ENCODE data around the gene RTN4IP1. TPM values are rescaled to one million over a fixed set of nuclear protein-coding genes. Genes with fewer than 3 reads are reported as not detected.

The RTN4IP1 gene
- total RNA-seq, 1 donor from 2014 or later = 3.3 TPM

- Mint-ChIP-seq H3K36me3 (ENCODE audit: low read depth, unreplicated experiment) (no peaks in the 10 kb centered on the region), H3K4me3 (ENCODE audit: unreplicated experiment) (no peak overlapping the region), H3K27ac (ENCODE audit: unreplicated experiment) (no peak overlapping the region), H3K27me3 (ENCODE audit: unreplicated experiment) (no peaks in the 10 kb centered on the region), H3K9me3 (ENCODE audit: unreplicated experiment) (no peaks in the 10 kb centered on the region), H3K4me1 (ENCODE audit: unreplicated experiment) (peaks cover 6% of the 10 kb centered on the region)
- TF ChIP-seq CTCF (IDR thresholded peaks at IDR 0.05; ENCODE audit: unreplicated experiment) = no peak
- DNase-seq (ENCODE audit: low spot score) = no peak
Measured at GRCh38 chr6:106614592-106615257, 14.6 kb downstream of the RTN4IP1 start.

GRCh38 chr6:106614166-106614565, 15.1 kb downstream of the RTN4IP1 start:
- H3K4me1 Mint-ChIP-seq (ENCODE audit: unreplicated experiment) = peaks cover 6% of the 10 kb centered on the region
- DNase-seq (ENCODE audit: low spot score) = no peak
- H3K27ac Mint-ChIP-seq (ENCODE audit: unreplicated experiment) = no peak overlapping the region
- no peaks in the 10 kb centered on the region for H3K9me3 Mint-ChIP-seq (ENCODE audit: unreplicated experiment)
- no peak overlapping the region for H3K4me3 Mint-ChIP-seq (ENCODE audit: unreplicated experiment)
- no peaks in the 10 kb centered on the region for H3K36me3 Mint-ChIP-seq (ENCODE audit: low read depth, unreplicated experiment)
- H3K27me3 Mint-ChIP-seq (ENCODE audit: unreplicated experiment) = no peaks in the 10 kb centered on the region
- no peak for TF ChIP-seq CTCF (IDR thresholded peaks at IDR 0.05; ENCODE audit: unreplicated experiment)

- Mint-ChIP-seq H3K27ac (ENCODE audit: unreplicated experiment) (no peak overlapping the region), H3K4me1 (ENCODE audit: unreplicated experiment) (peaks cover 6% of the 10 kb centered on the region)
Measured at GRCh38 chr6:106613590-106613989, 15.7 kb downstream of the RTN4IP1 start.

GRCh38 chr6:106612671-106613416, 16.5 kb downstream of the RTN4IP1 start:
- H3K4me1 Mint-ChIP-seq (ENCODE audit: unreplicated experiment) = peaks cover 6% of the 10 kb centered on the region
- DNase-seq (ENCODE audit: low spot score) = no peak
- no peaks in the 10 kb centered on the region for H3K27me3 Mint-ChIP-seq (ENCODE audit: unreplicated experiment)
- H3K27ac Mint-ChIP-seq (ENCODE audit: unreplicated experiment) = no peak overlapping the region
- no peak for TF ChIP-seq CTCF (IDR thresholded peaks at IDR 0.05; ENCODE audit: unreplicated experiment)
- no peaks in the 10 kb centered on the region for H3K9me3 Mint-ChIP-seq (ENCODE audit: unreplicated experiment)
- H3K4me3 Mint-ChIP-seq (ENCODE audit: unreplicated experiment) = no peak overlapping the region
- no peaks in the 10 kb centered on the region for H3K36me3 Mint-ChIP-seq (ENCODE audit: low read depth, unreplicated experiment)

More at GRCh38 chr6:106613590-106613989, 15.7 kb downstream of the RTN4IP1 start:
- Mint-ChIP-seq H3K4me3 (ENCODE audit: unreplicated experiment) (no peak overlapping the region), H3K9me3 (ENCODE audit: unreplicated experiment) (no peaks in the 10 kb centered on the region), H3K27me3 (ENCODE audit: unreplicated experiment) (no peaks in the 10 kb centered on the region), H3K36me3 (ENCODE audit: low read depth, unreplicated experiment) (no peaks in the 10 kb centered on the region)
- TF ChIP-seq CTCF (IDR thresholded peaks at IDR 0.05; ENCODE audit: unreplicated experiment) = no peak
- no peak for DNase-seq (ENCODE audit: low spot score)

- Mint-ChIP-seq H3K27ac (ENCODE audit: unreplicated experiment) (no peak overlapping the region), H3K4me3 (ENCODE audit: unreplicated experiment) (no peak overlapping the region), H3K36me3 (ENCODE audit: low read depth, unreplicated experiment) (no peaks in the 10 kb centered on the region), H3K27me3 (ENCODE audit: unreplicated experiment) (no peaks in the 10 kb centered on the region), H3K4me1 (ENCODE audit: unreplicated experiment) (peaks cover 6% of the 10 kb centered on the region), H3K9me3 (ENCODE audit: unreplicated experiment) (no peaks in the 10 kb centered on the region)
- no peak for TF ChIP-seq CTCF (IDR thresholded peaks at IDR 0.05; ENCODE audit: unreplicated experiment)
- no peak for DNase-seq (ENCODE audit: low spot score)
Measured at GRCh38 chr6:106611030-106611429, 18.3 kb downstream of the RTN4IP1 start.

Data from endothelial cell (in vitro differentiated cells).